Inflammatory macrophage treated with lipopolysaccharide for 4 hours (primary cell): Measurements from ENCODE around the gene FBXW8.
A peak's percentile ranks its signal among the peaks of the same experiment; 100 is the strongest.

Source experiments
- DNase-seq: peaks from one replicate; pipeline ENCODE4 v3.0.0-alpha.2; 2020

Gene FBXW8

DNA sequence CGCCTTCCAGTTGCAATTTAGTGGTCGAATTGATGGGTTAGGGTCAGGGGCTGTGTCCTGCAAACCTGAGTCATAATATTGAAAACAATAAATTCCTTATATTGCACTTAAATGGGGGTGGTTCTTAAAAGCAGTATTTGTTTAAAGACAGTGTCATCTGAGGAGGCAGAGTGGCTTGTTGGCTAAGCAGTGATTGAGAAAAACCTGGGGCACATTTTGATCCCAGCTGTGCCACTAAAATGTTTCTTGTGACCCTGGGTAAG lies 48.4 kb downstream of the FBXW8 start:
- no peak for DNase-seq

DNA sequence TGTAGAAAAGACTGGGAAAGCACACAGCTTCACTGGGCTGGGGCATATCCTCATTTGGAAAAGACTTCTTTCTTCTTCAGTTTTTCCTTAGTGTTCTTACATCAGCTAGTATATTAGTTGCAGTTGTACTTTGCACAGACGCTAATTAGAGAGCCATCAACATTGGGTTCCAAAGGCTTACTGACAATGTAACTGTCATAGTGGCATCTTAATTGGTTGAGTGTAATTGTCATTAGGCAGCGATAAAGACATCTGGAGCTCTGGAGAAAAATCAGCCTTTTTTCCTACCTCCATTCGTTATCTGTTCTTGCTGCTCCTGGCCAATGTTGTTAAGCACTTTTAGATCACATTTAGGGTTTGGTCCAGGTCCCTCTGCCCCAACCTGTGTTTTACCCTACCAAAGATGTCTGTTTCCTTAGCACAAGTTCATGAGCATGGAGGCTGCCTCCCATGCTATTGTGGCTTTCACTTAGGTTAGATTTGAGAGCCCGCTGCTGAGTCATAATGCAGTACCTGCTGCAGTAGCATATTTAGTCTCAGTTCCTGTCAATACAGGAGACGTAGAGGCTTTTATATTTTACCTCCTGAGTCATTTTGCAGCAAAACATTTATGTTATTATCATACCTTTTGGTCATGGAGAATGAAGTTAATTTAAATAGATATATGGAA lies 49.2 kb downstream of the FBXW8 start:
- DNase-seq: no peak

DNA sequence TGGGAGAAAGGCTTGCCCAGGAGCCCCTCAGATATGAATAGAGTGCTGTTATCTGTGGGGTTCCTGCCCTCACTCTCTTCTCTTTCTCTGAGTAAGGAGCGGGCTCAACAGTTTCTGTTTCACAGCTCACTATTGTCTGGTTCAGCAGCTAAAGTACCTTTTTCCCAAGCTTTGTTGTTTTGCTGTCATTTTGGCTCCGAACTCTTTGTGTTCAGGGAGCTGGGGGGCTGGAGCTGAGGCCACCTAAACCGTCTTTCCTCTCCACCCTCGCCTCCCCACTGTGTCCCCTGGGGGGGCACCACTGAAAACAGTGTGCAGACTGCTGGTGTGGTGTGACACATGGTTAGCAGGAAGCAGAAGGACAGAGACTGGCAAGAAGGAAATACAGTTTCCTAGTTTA lies 51.4 kb downstream of the FBXW8 start:
- DNase-seq: peak; percentile 5

DNA sequence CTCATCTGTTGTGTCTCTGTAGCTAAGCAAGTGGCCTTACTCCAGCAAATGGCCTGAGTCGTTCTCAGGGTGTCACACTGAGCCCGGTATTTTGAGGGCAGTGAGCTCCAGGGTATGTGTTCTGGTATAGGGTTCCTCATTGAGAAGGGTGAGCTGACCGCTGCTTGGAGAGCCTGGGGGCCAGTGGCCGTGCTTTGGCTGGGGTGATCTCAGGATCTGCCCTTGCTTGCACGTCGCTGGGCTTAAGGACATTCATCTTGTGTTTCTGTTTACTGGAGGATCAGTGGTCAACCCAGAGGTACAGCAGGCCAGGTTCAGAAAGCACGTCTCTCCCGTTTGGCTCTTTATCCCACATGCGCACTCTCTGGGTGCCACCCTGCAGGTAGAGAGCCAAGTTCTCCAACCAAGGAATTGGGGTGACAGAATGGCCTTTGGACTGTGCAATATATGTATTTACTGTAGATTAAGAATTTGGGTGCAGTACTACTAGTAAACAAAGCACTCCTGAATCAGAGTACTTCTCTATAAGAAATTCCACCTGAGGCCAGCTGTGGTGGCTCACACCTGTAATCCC lies 52.1 kb downstream of the FBXW8 start:
- DNase-seq: no peak

DNA sequence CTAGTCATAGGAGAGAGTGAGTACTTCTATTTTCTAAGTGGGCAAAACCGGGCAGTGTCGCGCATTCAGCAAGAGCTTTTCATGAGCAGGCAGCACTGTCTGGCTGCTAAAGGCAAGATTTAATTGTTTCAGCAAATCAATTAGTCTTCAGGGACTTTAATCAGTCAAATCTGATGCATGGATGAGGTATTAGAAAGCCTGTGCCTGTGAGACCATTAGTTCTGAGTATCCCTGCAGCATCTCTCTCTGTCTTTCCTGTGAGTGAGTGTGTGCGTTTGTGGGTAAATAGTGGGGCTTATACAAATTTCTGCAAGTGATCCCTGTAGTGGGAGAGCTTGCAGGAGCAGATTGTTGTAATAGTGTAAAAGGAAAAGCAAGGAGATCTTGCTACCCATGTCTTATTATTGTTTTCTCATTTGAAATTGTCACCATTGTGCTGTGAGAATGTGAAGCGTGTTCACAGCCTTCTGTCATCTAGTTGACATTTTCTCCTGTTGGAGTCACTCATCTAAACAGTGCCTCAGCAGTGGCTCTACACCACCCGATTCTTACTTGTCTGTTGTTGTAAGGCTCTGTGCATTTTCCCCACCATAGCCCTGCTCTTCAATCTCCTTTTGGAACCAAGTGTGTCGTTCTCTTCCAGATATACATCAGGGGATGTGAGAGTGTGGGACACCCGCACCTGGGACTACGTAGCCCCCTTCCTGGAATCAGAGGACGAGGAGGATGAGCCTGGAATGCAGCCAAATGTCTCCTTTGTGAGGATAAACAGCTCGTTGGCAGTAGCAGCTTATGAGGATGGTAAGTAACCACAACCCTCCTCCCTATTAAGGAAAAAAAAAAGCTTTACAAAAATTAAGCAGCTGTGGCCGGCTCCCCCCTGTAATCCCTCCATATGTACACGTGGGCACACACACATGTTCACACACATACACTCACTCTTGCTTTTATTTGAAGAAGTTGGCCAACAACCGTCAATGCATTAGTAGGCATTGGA lies 53.6 kb downstream of the FBXW8 start:
- DNase-seq: no peak

DNA sequence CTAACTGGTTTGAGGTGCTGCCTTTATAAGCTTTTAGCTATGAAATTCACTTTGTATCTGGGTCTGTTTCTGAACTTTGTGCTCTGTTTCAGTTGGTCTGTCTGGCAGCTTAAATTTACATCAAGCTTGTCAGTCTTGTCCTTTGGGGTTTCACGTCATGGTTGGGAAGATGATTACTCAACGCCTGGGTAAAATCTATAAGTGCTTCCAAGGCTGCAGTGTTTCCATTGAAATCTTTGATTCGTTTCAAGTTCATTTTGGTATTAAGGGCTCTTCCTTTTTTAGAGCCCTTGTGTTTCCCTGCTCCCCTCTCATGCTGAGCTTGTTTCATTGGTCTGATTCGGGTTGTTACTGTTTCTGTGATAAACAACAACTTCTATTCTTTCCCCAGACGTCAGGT lies 58.2 kb downstream of the FBXW8 start:
- no peak for DNase-seq

DNA sequence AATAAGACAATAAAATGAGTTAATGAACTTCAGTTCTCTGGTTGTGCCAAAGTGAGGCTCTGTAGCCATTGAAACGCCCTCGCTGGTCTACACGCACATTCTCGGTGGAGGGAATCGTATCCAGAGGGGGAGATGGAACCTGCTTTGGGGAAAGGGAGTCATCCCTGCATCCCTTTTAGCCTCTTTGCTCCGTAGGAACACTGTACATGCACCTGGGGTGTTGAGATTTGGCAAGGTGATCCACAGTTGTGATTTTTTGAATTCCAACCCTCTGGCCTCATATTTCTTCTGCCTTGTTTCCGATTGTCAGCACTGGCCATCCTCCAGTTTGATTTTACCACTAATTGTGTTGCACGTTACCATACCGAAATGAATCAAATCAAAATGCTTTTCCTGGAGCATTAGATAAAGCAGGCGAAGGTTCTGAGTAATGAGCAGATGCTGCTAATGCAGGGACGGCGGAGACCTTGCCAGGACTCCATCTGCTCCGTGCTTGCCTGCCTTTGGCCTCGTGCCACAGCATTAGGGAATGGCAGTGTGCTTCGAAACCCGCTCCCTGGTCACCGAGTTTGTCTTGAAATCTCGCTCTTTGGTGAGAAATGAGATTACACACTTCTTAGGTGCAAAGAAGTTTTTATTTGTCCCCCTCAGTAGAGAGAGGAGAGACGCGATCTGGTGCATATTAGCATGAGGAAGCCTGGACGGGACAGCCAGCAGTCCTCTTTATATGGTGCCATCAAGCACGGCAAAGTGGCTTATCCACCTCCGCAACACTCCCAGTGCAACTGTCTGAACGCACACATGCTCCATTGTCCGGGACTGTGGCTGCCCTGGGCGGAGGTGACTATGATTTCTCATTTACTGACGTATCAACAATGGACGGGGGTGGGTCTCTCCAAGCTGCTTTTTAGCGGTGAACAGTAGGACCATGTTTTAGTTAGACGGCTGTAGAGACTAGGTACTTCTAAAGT lies 59.1 kb downstream of the FBXW8 start:
- no peak for DNase-seq

DNA sequence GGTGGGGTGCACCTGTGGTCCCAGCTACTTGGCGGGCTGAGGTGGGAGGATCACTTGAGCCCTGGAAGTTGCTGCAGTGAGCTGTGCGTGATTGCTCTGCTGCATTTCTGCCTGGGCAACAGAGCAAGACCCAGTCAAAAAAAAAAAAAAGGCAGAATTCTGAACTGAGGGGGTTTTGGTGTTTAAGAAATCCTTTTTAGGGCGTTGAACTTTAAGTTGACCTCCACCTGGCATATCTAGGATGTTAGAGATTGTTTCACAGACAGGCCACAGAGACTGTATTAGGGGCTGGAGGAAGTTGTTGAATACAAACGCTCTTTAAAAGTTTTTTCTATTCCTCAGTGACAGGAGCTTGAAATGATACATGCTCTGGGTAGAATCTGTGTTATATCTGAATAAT lies 60.5 kb downstream of the FBXW8 start:
- DNase-seq: no peak

DNA sequence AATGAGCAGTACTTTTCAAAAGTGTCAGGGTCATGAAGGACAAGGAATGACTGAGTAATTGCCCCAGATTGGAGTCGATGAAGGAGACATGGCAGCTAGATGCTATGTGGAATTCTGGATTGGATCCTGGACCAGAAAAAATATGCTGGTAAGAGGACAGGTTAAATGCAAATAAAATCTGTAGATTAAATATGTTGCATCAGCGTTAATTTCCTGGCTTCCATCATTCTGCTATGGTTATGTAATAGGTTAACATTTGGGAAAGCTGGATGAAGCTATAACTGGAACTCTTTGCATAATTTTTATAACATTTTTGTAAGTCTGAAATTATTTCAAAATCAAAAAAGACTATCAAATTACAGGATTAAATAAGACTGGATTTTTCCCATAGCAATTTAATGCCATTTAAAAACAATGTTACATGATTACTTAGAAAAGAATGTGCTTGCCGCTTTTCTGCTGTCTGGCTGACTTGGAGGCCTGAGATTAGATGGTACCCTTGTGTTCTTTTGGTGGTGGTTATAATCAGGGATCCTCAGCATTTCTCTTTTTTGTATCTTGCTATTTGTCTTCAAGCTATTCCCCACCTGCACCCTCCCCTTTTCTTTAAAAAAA lies 65.1 kb downstream of the FBXW8 start:
- DNase-seq: no peak

DNA sequence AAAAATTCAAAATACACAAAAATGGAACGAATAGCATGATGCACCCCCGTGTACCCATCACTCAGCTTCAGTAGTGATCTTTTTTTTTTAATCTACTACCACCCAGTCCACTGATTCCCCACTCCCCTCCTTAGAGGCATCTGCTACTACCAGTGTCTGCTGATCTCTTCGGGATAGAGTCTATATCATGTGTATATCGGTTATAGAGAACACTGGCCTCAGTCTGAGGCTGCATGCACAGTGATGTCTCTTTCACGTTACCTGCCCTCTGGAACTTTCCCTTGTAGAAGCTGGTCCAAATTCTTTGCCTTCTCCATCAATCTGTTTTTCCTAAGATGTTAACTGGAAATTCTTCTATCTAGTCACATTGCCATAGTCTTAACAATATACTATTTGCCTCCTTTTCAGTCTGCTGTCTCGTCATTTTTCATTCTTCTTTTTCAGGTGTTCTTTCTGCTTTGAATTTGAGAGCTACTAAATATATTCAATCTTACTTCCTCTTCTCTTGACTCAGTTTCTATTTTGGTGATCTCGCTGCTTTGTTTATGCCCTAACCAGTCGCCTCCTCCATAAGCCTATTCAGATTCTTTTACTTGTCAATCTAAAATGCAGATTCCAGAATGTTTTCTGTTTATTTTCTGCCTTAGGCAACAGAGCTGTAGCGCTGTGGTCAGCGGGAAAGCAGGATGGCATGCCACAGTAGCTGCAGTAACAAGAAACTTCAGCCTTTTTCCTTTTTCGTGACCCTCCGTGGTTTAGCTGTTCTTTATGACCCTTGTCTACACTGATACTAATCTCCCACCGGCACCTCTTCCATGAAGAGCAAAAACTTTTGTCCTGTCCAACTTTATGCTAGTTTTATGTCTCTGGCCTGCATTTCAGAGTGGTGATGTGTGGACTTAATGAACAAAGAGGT lies 67.0 kb downstream of the FBXW8 start:
- DNase-seq: no peak

DNA sequence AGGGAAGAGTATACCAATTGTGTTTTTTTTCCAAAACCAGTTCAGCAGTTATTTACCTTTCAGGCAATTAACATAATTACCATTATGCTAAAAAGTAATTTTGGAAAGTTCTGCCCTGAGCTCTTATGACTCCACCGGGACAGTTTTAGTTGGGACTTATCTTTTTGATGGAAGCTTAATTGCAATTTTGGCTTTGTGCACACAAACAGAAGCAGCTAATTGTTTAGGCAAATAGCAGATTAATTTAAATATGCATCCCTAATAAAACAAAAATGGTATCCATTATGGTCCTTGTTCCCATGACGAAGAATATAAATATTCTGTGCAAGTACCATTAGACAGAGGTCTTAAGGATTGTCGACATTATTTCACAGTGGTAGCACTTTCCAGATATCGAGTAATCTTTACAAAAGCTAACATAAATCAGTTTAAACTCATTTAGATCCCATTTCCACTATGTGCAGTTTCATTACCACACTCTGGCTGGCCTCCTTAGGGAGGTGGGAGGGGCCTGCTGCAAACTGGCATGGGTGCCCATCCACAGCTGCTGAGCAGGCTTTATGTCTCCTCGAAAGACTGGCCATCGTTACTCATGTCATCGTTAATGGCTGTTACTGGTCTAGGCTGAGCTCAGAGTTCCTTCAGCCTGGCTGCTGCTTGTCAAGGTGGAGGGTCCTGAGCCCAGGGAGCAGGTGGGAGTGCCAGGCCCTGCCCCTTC lies 68.2 kb downstream of the FBXW8 start:
- no peak for DNase-seq

DNA sequence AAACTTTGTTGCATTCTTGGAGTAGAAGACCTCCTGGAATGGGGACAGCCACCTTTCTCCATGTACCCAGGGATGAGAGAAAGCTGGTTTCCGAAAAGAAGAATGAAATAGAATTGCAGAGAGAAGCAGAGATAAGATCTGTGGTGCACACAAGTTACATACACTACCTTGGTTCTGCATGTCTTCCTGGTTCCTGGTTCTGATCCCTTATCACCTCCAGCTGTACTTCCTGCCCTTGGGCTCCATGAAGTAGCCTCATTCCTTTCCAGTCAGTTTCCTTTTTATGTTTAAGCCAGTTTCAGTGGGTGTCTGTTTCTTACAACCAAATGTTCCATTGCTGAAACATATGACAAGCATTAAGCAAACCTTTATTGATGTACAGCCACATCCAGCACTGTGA lies 69.3 kb downstream of the FBXW8 start:
- no peak for DNase-seq

DNA sequence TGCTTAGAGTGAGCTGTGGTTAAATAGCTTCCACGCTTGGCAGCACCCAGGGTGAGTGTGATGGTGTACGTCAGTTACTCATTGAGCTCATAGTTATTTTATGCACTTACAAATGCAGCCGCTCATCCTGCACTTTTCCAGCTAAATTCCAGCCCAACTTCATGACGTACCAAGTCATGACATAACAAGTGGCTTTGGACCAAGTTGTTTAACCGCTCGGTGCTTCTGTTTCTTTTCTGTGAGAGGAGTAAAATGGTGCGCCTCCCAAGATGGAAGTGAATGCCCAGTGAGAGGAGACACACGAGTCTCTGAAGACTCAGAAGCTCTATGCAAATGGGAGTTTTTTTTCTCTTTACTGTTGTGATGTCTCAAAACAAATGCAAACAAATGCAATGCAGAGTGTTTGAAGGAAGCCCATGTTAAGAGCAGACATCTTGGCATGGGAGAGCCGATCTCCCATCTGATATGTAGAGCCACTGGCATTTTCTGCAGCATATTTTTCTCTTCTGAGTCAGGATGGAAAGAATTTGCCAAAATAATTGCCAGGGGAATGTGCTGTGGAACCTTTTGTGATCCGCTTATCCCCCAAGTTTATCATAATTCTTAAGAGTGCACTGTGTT lies 72.2 kb downstream of the FBXW8 start:
- no peak for DNase-seq

DNA sequence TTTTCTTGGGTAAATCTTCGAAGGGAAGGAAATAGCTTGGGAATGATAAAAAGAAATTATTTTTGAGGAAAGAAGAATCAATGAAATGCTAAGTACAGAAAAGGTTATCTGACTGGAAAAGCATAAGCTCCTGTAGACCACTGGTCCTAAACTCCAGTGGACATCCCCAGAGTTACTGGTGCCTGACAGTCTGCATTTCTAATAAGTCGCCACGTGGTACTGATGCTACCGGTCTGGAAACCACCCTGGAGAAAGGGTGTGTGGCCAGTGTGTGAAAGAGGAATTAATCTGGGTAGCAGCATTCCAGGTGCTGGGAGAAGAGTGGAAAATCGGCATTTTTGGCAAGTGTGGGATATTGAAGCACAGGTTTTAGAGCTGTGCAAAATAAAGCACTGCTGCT lies 73.3 kb downstream of the FBXW8 start:
- no peak for DNase-seq

DNA sequence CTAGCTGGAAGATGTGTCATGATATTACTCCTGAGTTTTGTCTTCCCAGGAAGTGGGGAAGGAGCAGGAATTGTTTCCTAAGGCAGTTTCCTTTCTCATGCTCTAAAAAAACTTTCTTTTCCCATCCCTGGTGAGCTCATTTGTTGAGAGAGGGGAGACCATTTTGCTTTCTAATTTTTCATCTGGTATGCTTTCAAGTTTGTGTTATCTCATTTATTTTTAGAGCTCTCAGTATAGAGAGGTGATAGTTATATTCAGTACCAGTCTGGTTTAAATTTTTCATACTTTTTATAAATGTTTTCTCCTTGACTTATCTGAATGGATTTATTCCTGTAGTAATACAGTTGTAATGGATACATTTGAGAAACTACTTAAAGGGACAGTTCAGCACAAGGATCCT lies 79.6 kb downstream of the FBXW8 start:
- DNase-seq: no peak

DNA sequence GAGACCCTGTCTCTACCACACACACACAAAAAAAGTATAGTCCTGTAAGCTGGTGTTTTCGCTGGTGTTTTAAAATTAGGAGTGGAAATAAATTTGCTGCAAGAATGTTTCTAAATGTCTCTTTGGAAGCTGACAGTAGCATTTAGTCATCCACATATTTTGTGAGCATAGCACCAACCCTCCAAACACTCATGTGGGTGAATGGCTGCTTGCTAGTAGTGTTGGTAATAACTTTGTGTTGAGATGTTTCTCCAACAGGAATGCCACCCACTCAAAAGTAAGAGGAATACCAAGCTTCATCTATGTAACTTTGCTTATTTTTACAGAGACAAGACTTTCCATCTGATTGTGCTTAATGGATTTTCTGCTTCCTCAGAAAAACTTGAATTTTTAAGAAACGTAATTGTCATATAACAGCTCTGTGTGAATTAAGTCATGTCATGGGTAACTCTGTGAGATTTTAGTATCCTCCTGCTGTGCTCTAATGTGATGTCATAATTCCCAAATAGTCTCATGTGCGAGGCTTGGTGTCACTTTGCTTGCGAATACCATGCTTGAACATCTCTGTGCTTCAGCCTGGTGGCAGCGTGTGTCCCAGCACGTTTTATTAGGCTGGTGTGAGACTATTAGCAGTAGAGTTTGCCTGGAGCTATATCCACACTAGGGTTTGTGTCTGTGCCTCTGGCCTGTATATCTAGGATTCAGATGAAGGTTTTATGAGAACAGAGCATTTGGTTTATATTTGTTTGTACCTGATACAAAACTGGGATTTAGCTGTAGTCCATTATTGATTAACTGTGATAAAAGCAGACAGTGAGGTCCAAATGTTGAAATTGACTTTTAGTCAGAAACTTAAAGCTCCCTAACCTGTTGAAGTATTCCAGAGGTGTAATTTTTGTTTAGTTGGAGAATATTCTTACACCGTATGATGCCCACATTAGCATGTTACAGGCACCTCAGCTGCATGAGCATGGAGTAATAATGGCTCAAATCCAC lies 80.5 kb downstream of the FBXW8 start:
- DNase-seq: no peak

DNA sequence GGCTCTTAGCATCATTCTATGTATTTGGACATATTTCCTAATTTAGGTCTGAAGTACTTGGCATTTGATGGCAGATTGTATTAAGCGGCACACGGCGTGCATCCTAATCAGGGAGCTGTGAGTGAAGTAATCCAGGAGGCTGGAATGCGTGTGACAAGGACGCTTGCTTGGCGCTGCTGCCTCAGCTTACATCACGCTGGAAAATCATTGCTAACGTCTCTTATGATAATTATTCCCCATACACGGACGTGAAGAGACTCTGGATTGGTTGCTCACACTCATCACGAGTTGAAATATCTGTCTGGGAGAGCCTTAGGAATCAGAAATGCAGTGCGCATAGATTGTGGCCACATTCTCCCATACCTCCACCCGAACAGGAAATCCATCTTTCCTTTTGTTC lies 85.3 kb downstream of the FBXW8 start:
- DNase-seq: no peak

DNA sequence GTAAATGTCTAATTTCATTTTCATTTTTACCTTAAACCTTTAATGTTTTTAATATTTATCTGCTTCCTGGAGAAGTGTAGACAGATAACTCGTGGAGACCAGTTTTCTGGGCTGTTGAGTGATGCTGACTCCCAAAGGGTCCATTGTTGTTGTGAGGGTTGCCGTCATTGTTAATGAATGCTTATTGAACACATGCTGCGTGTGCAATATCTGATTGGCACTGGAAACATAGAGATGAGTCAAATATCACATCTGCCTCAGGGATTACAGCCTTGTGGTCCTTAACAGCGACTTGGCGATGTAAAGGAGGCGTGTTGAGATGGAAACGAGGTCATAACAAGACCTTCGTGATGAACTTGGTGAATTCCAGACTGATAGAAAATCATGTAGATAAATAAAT lies 85.9 kb downstream of the FBXW8 start:
- no peak for DNase-seq

DNA sequence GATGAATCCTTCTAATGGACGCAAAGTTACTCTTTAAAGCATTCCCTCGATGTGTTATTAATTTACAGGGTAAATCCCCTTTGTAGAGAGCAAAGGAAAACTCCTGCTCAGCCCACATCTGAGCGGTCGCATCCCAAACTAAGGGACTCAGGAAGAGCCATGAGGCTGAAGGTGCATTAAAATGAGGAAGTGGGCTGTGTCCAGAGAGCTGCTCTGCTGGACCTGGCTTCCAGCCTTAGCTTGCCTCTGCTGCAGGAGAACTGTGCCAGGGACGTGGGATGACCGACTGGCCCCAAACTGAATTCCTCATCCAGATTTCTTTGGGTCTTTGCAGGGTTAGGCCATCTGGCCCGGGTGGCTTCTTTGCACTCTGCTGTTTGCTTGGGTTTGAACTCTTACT lies 88.3 kb downstream of the FBXW8 start:
- DNase-seq: no peak
